Chondrocyte (in vitro differentiated cells): ENCODE measurements around the gene RNF26. TPM values are rescaled to one million over a fixed set of nuclear protein-coding genes. Genes with fewer than 3 reads are reported as not detected.

ENCODE experiments used
- DNase-seq: peaks from one replicate; pipeline ENCODE4 v3.0.0; 2021; ENCODE audit warnings: mixed read lengths, low spot score
- H3K27ac Mint-ChIP-seq: one replicate; pipeline ENCODE4 v1.8.0; 2021; ENCODE audit warnings: mild to moderate bottlenecking, moderate library complexity, mixed read lengths; ENCODE audit not compliant: unreplicated experiment
- H3K27me3 Mint-ChIP-seq: 2 replicates; pipeline ENCODE4 v1.8.0; 2021; ENCODE audit warnings: low read depth, mixed read lengths
- H3K36me3 Mint-ChIP-seq: 2 replicates; pipeline ENCODE4 v1.8.0; 2021; ENCODE audit warnings: low read depth, mixed read lengths
- H3K4me1 Mint-ChIP-seq: 2 replicates; pipeline ENCODE4 v1.8.0; 2021; ENCODE audit warnings: low read depth, mild to moderate bottlenecking, mixed read lengths
- H3K4me3 Mint-ChIP-seq: one replicate; pipeline ENCODE4 v1.8.0; 2021; ENCODE audit warnings: mild to moderate bottlenecking, moderate library complexity, mixed read lengths; ENCODE audit not compliant: unreplicated experiment
- H3K9me3 Mint-ChIP-seq: 2 replicates; pipeline ENCODE4 v1.8.0; 2021; ENCODE audit warnings: low read depth, mixed read lengths
- CTCF ChIP-seq: fragments of 200-600 bp; sonication (generic); IDR thresholded peaks from 2 replicates; pipeline ENCODE4 v1.5.0; 2021; ENCODE audit warnings: antibody characterized with exemption, mild to moderate bottlenecking, moderate library complexity
- total RNA-seq: library from RNA; stranded (reverse); gene quantifications from 3 replicates; pipeline ENCODE4 v1.2.1, GENCODE V29; 2021

RNF26 gene
- total RNA-seq, 1 donor from 2014 or later = 22.8 TPM

- Mint-ChIP-seq H3K27ac (no peak overlapping the region), H3K9me3 (no peaks in the 10 kb centered on the region), H3K27me3 (peaks cover 35% of the 10 kb centered on the region), H3K36me3 (no peaks in the 10 kb centered on the region), H3K4me3 (no peak overlapping the region), H3K4me1 (peaks cover 11% of the 10 kb centered on the region)
- DNase-seq = peak; percentile 54
- TF ChIP-seq CTCF = no peak
Measured at GRCh38 chr11:119347940-119348605, 13.7 kb downstream of the RNF26 start.

- H3K27ac Mint-ChIP-seq = no peak overlapping the region
- peak; percentile 33 for DNase-seq
- no peak for TF ChIP-seq CTCF
- H3K36me3 Mint-ChIP-seq = no peaks in the 10 kb centered on the region
- H3K27me3 Mint-ChIP-seq = peaks cover 29% of the 10 kb centered on the region
- peaks cover 11% of the 10 kb centered on the region for H3K4me1 Mint-ChIP-seq
- H3K9me3 Mint-ChIP-seq = no peaks in the 10 kb centered on the region
- no peak overlapping the region for H3K4me3 Mint-ChIP-seq
Measured at GRCh38 chr11:119350302-119350701, 16.0 kb downstream of the RNF26 start.

GRCh38 chr11:119351232-119351631, 16.9 kb downstream of the RNF26 start:
- H3K4me1 Mint-ChIP-seq = peaks cover 13% of the 10 kb centered on the region
- no peaks in the 10 kb centered on the region for H3K36me3 Mint-ChIP-seq
- no peak overlapping the region for H3K4me3 Mint-ChIP-seq
- no peaks in the 10 kb centered on the region for H3K9me3 Mint-ChIP-seq
- no peak for TF ChIP-seq CTCF
- H3K27me3 Mint-ChIP-seq = peaks cover 29% of the 10 kb centered on the region
- no peak overlapping the region for H3K27ac Mint-ChIP-seq
- DNase-seq = no peak

GRCh38 chr11:119352857-119353260, 18.5 kb downstream of the RNF26 start:
- DNase-seq = peak; percentile 15
- no peaks in the 10 kb centered on the region for H3K9me3 Mint-ChIP-seq
- H3K4me3 Mint-ChIP-seq = no peak overlapping the region
- H3K27me3 Mint-ChIP-seq = peaks cover 20% of the 10 kb centered on the region
- peaks cover 4% of the 10 kb centered on the region for H3K36me3 Mint-ChIP-seq
- no peak overlapping the region for H3K27ac Mint-ChIP-seq
- no peak for TF ChIP-seq CTCF
- peaks cover 7% of the 10 kb centered on the region for H3K4me1 Mint-ChIP-seq

GRCh38 chr11:119355091-119355843, 20.9 kb downstream of the RNF26 start:
- H3K27ac Mint-ChIP-seq = no peak overlapping the region
- no peak for TF ChIP-seq CTCF
- H3K9me3 Mint-ChIP-seq = no peaks in the 10 kb centered on the region
- H3K27me3 Mint-ChIP-seq = peaks cover 13% of the 10 kb centered on the region
- H3K36me3 Mint-ChIP-seq = peaks cover 8% of the 10 kb centered on the region
- DNase-seq = no peak
- no peak overlapping the region for H3K4me3 Mint-ChIP-seq
- H3K4me1 Mint-ChIP-seq = peaks cover 11% of the 10 kb centered on the region
